OCI-LY3 (cell line): ENCODE measurements around the gene PITPNM3.

Experiments used
- CTCF ChIP-seq: fragments of 200-600, 300-600 bp; sonication (generic); IDR thresholded peaks from 2 replicates; pipeline ENCODE4 v1.5.1; 2014; ENCODE audit warnings: antibody characterized with exemption, low read length, low read depth
- EZH2phosphoT487 ChIP-seq: fragments of 200-600 bp; shearing (Covaris generic); IDR thresholded peaks from 2 replicates; pipeline ENCODE4 v1.6.1; 2018; ENCODE audit warnings: antibody characterized with exemption, mixed run types, low read depth

GRCh38 chr17:6461792-6462524 is 94.4 kb downstream of the PITPNM3 start:
- TF ChIP-seq CTCF (no peak), EZH2phosphoT487 (no peak)
